ENCODE measurements around the gene PAQR6.

The PAQR6 gene

GRCh38 chr1:156244126-156244525, 3.7 kb downstream of the PAQR6 start:
- Histone ChIP-seq H3K27ac (replicated peaks) (no peak overlapping the region), H3K4me3 (replicated peaks; ENCODE audit: insufficient read depth, low read length) (no peak overlapping the region), H3K27me3 (ENCODE audit: insufficient read depth, poor library complexity, severe bottlenecking) (no peaks in the 10 kb centered on the region)
- TF ChIP-seq, protein P1, sequence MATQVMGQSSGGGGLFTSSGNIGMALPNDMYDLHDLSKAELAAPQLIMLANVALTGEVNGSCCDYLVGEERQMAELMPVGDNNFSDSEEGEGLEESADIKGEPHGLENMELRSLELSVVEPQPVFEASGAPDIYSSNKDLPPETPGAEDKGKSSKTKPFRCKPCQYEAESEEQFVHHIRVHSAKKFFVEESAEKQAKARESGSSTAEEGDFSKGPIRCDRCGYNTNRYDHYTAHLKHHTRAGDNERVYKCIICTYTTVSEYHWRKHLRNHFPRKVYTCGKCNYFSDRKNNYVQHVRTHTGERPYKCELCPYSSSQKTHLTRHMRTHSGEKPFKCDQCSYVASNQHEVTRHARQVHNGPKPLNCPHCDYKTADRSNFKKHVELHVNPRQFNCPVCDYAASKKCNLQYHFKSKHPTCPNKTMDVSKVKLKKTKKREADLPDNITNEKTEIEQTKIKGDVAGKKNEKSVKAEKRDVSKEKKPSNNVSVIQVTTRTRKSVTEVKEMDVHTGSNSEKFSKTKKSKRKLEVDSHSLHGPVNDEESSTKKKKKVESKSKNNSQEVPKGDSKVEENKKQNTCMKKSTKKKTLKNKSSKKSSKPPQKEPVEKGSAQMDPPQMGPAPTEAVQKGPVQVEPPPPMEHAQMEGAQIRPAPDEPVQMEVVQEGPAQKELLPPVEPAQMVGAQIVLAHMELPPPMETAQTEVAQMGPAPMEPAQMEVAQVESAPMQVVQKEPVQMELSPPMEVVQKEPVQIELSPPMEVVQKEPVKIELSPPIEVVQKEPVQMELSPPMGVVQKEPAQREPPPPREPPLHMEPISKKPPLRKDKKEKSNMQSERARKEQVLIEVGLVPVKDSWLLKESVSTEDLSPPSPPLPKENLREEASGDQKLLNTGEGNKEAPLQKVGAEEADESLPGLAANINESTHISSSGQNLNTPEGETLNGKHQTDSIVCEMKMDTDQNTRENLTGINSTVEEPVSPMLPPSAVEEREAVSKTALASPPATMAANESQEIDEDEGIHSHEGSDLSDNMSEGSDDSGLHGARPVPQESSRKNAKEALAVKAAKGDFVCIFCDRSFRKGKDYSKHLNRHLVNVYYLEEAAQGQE (IDR thresholded peaks at IDR 0.05; ENCODE audit: insufficient replicate concordance, low read depth): no peak
- DNase-seq (ENCODE audit: low read depth in 1 of 2, low spot score in 1 of 2): no peak

DNA sequence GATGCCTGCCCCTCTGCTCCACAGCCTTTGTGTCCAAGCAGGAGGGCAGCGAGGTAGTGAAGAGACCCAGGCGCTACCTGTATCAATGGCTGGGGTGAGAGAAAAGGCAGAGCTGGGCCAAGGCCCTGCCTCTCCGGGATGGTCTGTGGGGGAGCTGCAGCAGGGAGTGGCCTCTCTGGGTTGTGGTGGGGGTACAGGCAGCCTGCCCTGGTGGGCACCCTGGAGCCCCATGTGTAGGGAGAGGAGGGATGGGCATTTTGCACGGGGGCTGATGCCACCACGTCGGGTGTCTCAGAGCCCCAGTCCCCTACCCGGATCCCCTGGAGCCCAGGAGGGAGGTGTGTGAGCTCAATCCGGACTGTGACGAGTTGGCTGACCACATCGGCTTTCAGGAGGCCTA, 5.1 kb downstream of the PAQR6 start:
- Histone ChIP-seq H3K27ac (replicated peaks) (no peak overlapping the region), H3K27me3 (ENCODE audit: insufficient read depth, poor library complexity, severe bottlenecking) (no peaks in the 10 kb centered on the region), H3K4me3 (replicated peaks; ENCODE audit: insufficient read depth, low read length) (no peak overlapping the region)
- TF ChIP-seq GABPA (IDR thresholded peaks at IDR 0.05; ENCODE audit: low read depth) (no peak), SPI1 (IDR thresholded peaks at IDR 0.05; ENCODE audit: borderline replicate concordance, low read depth) (no peak), POLR2AphosphoS5 (IDR thresholded peaks at IDR 0.05; ENCODE audit: low read depth) (no peak)
- TF ChIP-seq, protein P1 (IDR thresholded peaks at IDR 0.05; ENCODE audit: insufficient replicate concordance, low read depth): no peak
- TF ChIP-seq, protein P2, sequence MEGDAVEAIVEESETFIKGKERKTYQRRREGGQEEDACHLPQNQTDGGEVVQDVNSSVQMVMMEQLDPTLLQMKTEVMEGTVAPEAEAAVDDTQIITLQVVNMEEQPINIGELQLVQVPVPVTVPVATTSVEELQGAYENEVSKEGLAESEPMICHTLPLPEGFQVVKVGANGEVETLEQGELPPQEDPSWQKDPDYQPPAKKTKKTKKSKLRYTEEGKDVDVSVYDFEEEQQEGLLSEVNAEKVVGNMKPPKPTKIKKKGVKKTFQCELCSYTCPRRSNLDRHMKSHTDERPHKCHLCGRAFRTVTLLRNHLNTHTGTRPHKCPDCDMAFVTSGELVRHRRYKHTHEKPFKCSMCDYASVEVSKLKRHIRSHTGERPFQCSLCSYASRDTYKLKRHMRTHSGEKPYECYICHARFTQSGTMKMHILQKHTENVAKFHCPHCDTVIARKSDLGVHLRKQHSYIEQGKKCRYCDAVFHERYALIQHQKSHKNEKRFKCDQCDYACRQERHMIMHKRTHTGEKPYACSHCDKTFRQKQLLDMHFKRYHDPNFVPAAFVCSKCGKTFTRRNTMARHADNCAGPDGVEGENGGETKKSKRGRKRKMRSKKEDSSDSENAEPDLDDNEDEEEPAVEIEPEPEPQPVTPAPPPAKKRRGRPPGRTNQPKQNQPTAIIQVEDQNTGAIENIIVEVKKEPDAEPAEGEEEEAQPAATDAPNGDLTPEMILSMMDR (IDR thresholded peaks at IDR 0.05; ENCODE audit: insufficient read depth, low read length): no peak
- DNase-seq (ENCODE audit: low read depth in 1 of 2, low spot score in 1 of 2): no peak

- H3K27me3 ChIP-seq (ENCODE audit: insufficient read depth, poor library complexity, severe bottlenecking): no peaks in the 10 kb centered on the region
- no peak for DNase-seq (ENCODE audit: low read depth in 1 of 2, low spot score in 1 of 2)
- no peak within 1 kb of the TSS for H3K4me3 ChIP-seq (replicated peaks; ENCODE audit: insufficient read depth, low read length)
- H3K27ac ChIP-seq (replicated peaks): no peak within 1 kb of the TSS
- TF ChIP-seq GABPA (IDR thresholded peaks at IDR 0.05; ENCODE audit: low read depth) (no peak), POLR2AphosphoS5 (IDR thresholded peaks at IDR 0.05; ENCODE audit: low read depth) (no peak), SPI1 (IDR thresholded peaks at IDR 0.05; ENCODE audit: borderline replicate concordance, low read depth) (no peak)
These were observed 5.9 kb downstream of the PAQR6 start, which contains the start of gene BGLAP for GRCh38 chr1:156241926-156242325. BGLAP (plus strand) TSS chr1:156242184; CDS start chr1:156242232, 48 bp downstream.

- DNase-seq (ENCODE audit: low read depth in 1 of 2, low spot score in 1 of 2): no peak
- no peak overlapping the region for H3K4me3 ChIP-seq (replicated peaks; ENCODE audit: insufficient read depth, low read length)
- TF ChIP-seq SPI1 (IDR thresholded peaks at IDR 0.05; ENCODE audit: borderline replicate concordance, low read depth): no peak
- TF ChIP-seq, protein P2 (IDR thresholded peaks at IDR 0.05; ENCODE audit: insufficient read depth, low read length): no peak
- no peak for TF ChIP-seq GABPA (IDR thresholded peaks at IDR 0.05; ENCODE audit: low read depth)
- peak; percentile 7; the same call in 1 of the 2 replicates for TF ChIP-seq POLR2AphosphoS5 (IDR thresholded peaks at IDR 0.05; ENCODE audit: low read depth)
- TF ChIP-seq, protein P1 (IDR thresholded peaks at IDR 0.05; ENCODE audit: insufficient replicate concordance, low read depth): no peak
- H3K27me3 ChIP-seq (ENCODE audit: insufficient read depth, poor library complexity, severe bottlenecking): no peaks in the 10 kb centered on the region
- no peak overlapping the region for H3K27ac ChIP-seq (replicated peaks)
These were observed 6.5 kb downstream of the PAQR6 start for GRCh38 chr1:156241311-156241811.
